Stomach (tissue), 9 donors: ENCODE data around the gene GCN1. TPM values are rescaled to one million over a fixed set of nuclear protein-coding genes. Genes with fewer than 3 reads are reported as not detected.

Source experiments
- DNase-seq, 2 donors: peaks; one replicate each; pipeline versions ENCODE4 v3.0.0 to v3.0.0-alpha.2; 2013 to 2019
- H3K27ac ChIP-seq, 5 donors: fragments of 200-600 bp in 4 of 5; sonication (generic) in 4 of 5; one replicate each; pipeline ENCODE4 v1.5.1; 2013 to 2019; ENCODE audit warnings: mild to moderate bottlenecking in 1 of 5, moderate library complexity in 1 of 5
- H3K27me3 ChIP-seq, 3 donors: fragments of 200-600 bp; sonication (generic); one replicate each; pipeline ENCODE4 v1.5.1; 2017 to 2019; ENCODE audit warnings: mixed run types in 1 of 3
- H3K36me3 ChIP-seq, 4 donors: fragments of 200-600 bp; sonication (generic); 1 replicate in 3 of 4; 2 replicates in 1 of 4; pipeline ENCODE4 v1.5.1; 2016 to 2019
- H3K4me1 ChIP-seq, 4 donors: fragments of 200-600 bp; sonication (generic); one replicate each; pipeline ENCODE4 v1.5.1; 2016 to 2019
- H3K4me3 ChIP-seq, 4 donors: fragments of 200-600 bp; sonication (generic) in 3 of 4; one replicate each; pipeline ENCODE4 v1.5.1; 2016 to 2019; ENCODE audit warnings: mild to moderate bottlenecking in 1 of 4
- H3K9me3 ChIP-seq, 4 donors: fragments of 200-600 bp; sonication (generic); one replicate each; pipeline ENCODE4 v1.5.1; 2016 to 2019
- EP300 ChIP-seq: sonication (generic); formaldehyde crosslinking; IDR thresholded peaks from one replicate; pipeline ENCODE4 v1.6.1; 2017; ENCODE audit warnings: antibody characterized with exemption
- POLR2A ChIP-seq, 4 donors: fragments of 450-650 bp; IDR thresholded peaks; one replicate each; pipeline ENCODE4 v1.6.1; 2016; ENCODE audit warnings: antibody characterized with exemption in 4 of 4, control low read depth in 2 of 4, mild to moderate bottlenecking in 1 of 4, moderate library complexity in 1 of 4
- POLR2AphosphoS5 ChIP-seq, 3 donors: sonication (generic); formaldehyde crosslinking; IDR thresholded peaks; one replicate each; pipeline ENCODE4 v1.6.1; 2016; ENCODE audit warnings: antibody characterized with exemption in 3 of 3
- WGBS, 5 donors: extraction: QIAGEN DNeasy Blood & Tissue Kit in 3 of 5; methylation state at CpG; one replicate each; pipeline versions ENCODE4 v1.1.5 to v1.1.7; 2013 to 2018; 5-methylcytosine and 5-hydroxymethylcytosine counted together
- intact Hi-C: fragments of 100-400 bp; cut with DNase I; formaldehyde crosslinking; loops from one replicate; pipeline ENCODE4 v1.15.1; 2023; ENCODE audit warnings: low total_unique reads
- polyA plus RNA-seq, 3 donors: library from polyadenylated mRNA; stranded (reverse); fragments of 200-250 nt; gene quantifications; one replicate each; pipeline ENCODE4 v1.2.3, GENCODE V29; 2013
- small RNA-seq, 4 donors: library from RNA; depleted of rRNA; stranded (forward); fragments of <200 nt; gene quantifications; one replicate each; pipeline ENCODE3, GENCODE V24; 2016
- total RNA-seq, 5 donors: library from RNA; depleted of rRNA; stranded (reverse); fragments of >200 nt; gene quantifications; one replicate each; pipeline versions ENCODE4 v1.1.0 to v1.2.3, GENCODE V29; 2014 to 2016
- TF ChIP-seq, protein P1 (sequence below), 7 experiments: fragments of 450-650 bp in 4 of 7; fragments of 200-600 bp in 3 of 7; sonication (generic) in 3 of 7; IDR thresholded peaks; one replicate each; pipeline ENCODE4 v1.5.1; 2016 to 2019; ENCODE audit warnings: antibody characterized with exemption in 7 of 7, control low read depth in 2 of 7, mild to moderate bottlenecking in 1 of 7
- donor health status: healthy with polysubstance abuse.
- donor health status: Bipolar disorder and iron deficiency.
- donor health status: healthy.

GCN1 gene
- total and polyA plus RNA-seq, 8 donors: 8.7 to 226 (median 98.1) TPM

DNA sequence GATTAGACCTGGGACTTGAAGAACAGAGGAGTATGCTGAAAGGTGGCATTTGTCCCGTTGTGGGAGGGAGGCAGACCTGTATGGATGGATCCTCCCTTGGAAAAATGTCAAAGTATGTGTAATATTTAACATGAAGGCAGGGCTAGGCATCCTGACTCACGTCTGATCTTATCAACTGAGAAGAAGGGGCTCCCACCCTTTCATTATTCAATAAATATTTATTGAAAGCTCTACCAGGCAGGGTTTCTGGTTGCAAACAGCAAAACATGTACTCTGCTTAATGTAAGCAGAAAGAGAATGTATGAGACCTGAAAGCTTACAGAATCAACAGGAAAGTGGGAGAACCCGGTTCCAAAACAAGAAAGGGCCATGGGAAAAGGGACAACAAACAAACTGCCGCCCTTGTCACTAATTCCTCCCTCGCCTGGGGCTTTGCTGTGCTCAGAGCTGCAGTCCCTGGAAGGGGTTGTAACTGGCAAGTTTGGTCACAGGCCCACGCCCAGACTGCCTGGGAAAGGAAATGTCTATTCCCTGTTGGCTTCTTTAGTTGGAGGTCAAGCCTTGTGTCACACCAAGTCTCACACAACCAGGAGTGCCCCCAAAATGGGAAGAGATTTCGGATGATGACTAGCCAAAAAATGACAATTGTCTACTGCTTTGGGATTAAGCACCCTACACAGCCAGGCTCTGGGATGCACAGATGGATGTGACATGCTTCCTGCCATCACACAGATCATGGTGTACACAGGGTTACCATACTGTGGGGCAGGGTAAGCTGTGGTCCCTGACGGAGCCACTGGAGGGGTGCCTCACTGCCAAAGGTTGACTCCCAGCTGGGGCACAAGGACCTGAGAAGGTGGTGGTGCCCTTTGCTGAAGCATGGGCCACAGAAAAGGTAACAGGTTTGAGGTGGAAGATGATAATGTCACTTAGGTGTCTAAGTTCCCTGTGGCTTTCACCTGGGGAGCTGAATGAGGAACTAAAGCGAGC lies 114.8 kb downstream of the GCN1 start:
- peak in 1 of 2 donors; percentile 51 for DNase-seq
- H3K4me3 ChIP-seq: no peak overlapping the region
- no peaks in the 10 kb centered on the region for H3K27me3 ChIP-seq
- H3K9me3 ChIP-seq: no peaks in the 10 kb centered on the region
- H3K27ac ChIP-seq: peak overlapping the region; percentile 44 to 76 (median 66)
- intact Hi-C loops: no loop called here
- peaks cover 0 to under 1% (median 0%) of the 10 kb centered on the region in 4 donors for H3K36me3 ChIP-seq
- 49 to 60% (median 53%) methylated on average over 9 of the region's 9 CpGs for WGBS, 5 donors
- H3K4me1 ChIP-seq: peaks cover 0 to 12% (median 0%) of the 10 kb centered on the region in 4 donors
- TF ChIP-seq EP300 (no peak), POLR2AphosphoS5 (IDR thresholded peaks at IDR 0.05) (peak in 2 of 3 donors; percentile 17 to 25), POLR2A (IDR thresholded peaks at IDR 0.05) (no peak)
- TF ChIP-seq, protein P1, sequence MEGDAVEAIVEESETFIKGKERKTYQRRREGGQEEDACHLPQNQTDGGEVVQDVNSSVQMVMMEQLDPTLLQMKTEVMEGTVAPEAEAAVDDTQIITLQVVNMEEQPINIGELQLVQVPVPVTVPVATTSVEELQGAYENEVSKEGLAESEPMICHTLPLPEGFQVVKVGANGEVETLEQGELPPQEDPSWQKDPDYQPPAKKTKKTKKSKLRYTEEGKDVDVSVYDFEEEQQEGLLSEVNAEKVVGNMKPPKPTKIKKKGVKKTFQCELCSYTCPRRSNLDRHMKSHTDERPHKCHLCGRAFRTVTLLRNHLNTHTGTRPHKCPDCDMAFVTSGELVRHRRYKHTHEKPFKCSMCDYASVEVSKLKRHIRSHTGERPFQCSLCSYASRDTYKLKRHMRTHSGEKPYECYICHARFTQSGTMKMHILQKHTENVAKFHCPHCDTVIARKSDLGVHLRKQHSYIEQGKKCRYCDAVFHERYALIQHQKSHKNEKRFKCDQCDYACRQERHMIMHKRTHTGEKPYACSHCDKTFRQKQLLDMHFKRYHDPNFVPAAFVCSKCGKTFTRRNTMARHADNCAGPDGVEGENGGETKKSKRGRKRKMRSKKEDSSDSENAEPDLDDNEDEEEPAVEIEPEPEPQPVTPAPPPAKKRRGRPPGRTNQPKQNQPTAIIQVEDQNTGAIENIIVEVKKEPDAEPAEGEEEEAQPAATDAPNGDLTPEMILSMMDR (IDR thresholded peaks at IDR 0.05): no peak

DNA sequence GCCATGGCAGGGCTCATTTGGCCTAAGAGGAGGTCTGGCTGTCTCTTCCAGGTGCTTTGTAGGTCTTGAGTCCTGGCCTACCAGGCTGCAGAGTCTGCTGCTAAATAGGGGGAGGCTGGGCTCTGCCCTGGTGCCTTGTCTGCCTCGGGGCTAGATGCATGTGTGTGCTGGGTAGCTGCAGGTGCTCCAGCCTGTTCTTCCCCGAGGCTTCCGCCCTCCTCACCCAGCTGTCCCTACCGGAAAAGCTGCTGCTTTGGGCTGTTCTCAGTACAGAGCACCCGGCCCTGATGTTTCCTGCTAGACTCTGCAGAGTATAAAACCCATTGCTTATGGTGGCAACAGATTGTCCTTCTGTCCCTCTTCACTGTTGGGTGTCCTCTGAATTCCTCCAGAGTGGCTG lies 115.6 kb downstream of the GCN1 start:
- no peak for DNase-seq
- peaks cover 0 to 12% (median 0%) of the 10 kb centered on the region in 4 donors for H3K4me1 ChIP-seq
- no peaks in the 10 kb centered on the region for H3K9me3 ChIP-seq
- no peaks in the 10 kb centered on the region for H3K27me3 ChIP-seq
- intact Hi-C loops: no loop called here
- H3K27ac ChIP-seq: peak overlapping the region in 4 of 5 donors; percentile 44 to 71 (median 59)
- H3K36me3 ChIP-seq: peaks cover 0 to 4% (median 0%) of the 10 kb centered on the region in 4 donors
- TF ChIP-seq, protein P1 (IDR thresholded peaks at IDR 0.05): no peak
- TF ChIP-seq POLR2A (IDR thresholded peaks at IDR 0.05) (no peak), POLR2AphosphoS5 (IDR thresholded peaks at IDR 0.05) (no peak), EP300 (no peak)
- WGBS, 5 donors: 44 to 67% (median 59%) methylated on average over 5 of the region's 5 CpGs
- no peak overlapping the region for H3K4me3 ChIP-seq

DNA sequence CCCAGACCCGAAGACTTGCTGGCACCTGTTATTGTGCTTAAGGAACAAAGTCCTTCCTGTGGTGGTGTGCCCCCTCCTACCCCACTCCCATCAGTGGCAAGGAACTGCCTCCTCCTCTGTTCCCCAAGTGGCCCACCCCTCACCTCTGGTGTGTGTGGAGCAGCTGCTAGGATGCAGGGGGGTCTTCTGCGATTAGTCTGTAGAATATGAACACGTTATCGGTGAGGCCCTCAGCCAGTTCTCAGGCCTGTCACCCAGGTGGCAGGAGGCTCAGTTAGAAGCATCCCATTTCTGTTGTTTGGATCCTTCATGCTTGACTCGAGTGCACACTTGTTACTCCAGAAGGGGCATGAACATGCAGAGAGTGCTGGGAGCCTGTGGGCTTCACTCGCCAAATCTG lies 117.3 kb downstream of the GCN1 start:
- H3K4me3 ChIP-seq: no peak overlapping the region
- peaks cover 0 to 10% (median 4%) of the 10 kb centered on the region in 4 donors for H3K36me3 ChIP-seq
- intact Hi-C loops: no loop called here
- peaks cover 0 to 12% (median 0%) of the 10 kb centered on the region in 4 donors for H3K4me1 ChIP-seq
- no peaks in the 10 kb centered on the region for H3K9me3 ChIP-seq
- no peak for DNase-seq
- H3K27me3 ChIP-seq: no peaks in the 10 kb centered on the region
- TF ChIP-seq POLR2A (IDR thresholded peaks at IDR 0.05): no peak
- TF ChIP-seq, protein P1 (IDR thresholded peaks at IDR 0.05): no peak
- TF ChIP-seq EP300: no peak
- TF ChIP-seq POLR2AphosphoS5 (IDR thresholded peaks at IDR 0.05): no peak
- WGBS, 5 donors: 90 to 96% (median 91%) methylated on average over 6 of the region's 6 CpGs
- H3K27ac ChIP-seq: no peak overlapping the region

Small RNAs within 50 kb of the gene (small RNA-seq; reads per million reads assigned to genes)
- gene MIR4498: 0 to 0.31 (median 0.07) reads per million in 4 donors

Other genes with a start within 250 kb of the GCN1 start
- 10 to 100 TPM; 18.0 to 68.7 (median 32.6) TPM for gene BICDL1, start 205.5 kb downstream of the GCN1 start, total RNA-seq
- gene BICDL1, start 205.5 kb downstream of the GCN1 start, polyA plus RNA-seq: 10 to 100 TPM in 2 of 3 donors, 1 to 10 TPM in 1; 8.6 to 40.3 (median 16.7) TPM
- 10 to 100 TPM in 2 of 5 donors, 1 to 10 TPM in 3; 8.1 to 20.0 (median 9.9) TPM for gene RAB35, start 78.0 kb downstream of the GCN1 start, total RNA-seq
- 10 to 100 TPM; 14.0 to 35.4 (median 23.9) TPM for gene RAB35, start 78.0 kb downstream of the GCN1 start, polyA plus RNA-seq
- gene RPLP0, start 6.4 kb upstream of the GCN1 start, total RNA-seq: 1,000 to 10,000 TPM; 1,405 to 2,743 (median 1,647) TPM
- gene RPLP0, start 6.4 kb upstream of the GCN1 start, polyA plus RNA-seq: 1,000 to 10,000 TPM; 3,548 to 5,463 (median 4,617) TPM
- gene PXN, start 71.0 kb upstream of the GCN1 start, total RNA-seq: 100 to 1,000 TPM in 1 of 5 donors, 10 to 100 TPM in 4; 39.7 to 129 (median 58.9) TPM
- gene PXN, start 71.0 kb upstream of the GCN1 start, polyA plus RNA-seq: 10 to 100 TPM; 27.2 to 46.7 (median 33.6) TPM
- gene RNU4-2, start 97.2 kb upstream of the GCN1 start, total RNA-seq: under 1 TPM; under 0.01 TPM
- not detected for gene RNU4-2, start 97.2 kb upstream of the GCN1 start, polyA plus RNA-seq
- under 1 TPM in 4 of 5 donors, not detected in 1; under 0.01 TPM for gene RNU4-1, start 98.5 kb upstream of the GCN1 start, total RNA-seq
- gene RNU4-1, start 98.5 kb upstream of the GCN1 start, polyA plus RNA-seq: not detected
- 1 to 10 TPM in 4 of 5 donors, not detected in 1; 2.8 to 6.2 (median 5.3) TPM for gene SIRT4, start 107.6 kb upstream of the GCN1 start, total RNA-seq
- gene SIRT4, start 107.6 kb upstream of the GCN1 start, polyA plus RNA-seq: 1 to 10 TPM in 2 of 3 donors, not detected in 1; 1.3 to 2.2 TPM
- gene PLA2G1B, start 133.1 kb upstream of the GCN1 start, total RNA-seq: not detected
- gene PLA2G1B, start 133.1 kb upstream of the GCN1 start, polyA plus RNA-seq: 10 to 100 TPM in 2 of 3 donors, 1 to 10 TPM in 1; 7.0 to 18.5 (median 10.2) TPM
- gene MSI1, start 174.4 kb upstream of the GCN1 start, total RNA-seq: 1 to 10 TPM in 1 of 5 donors, under 1 TPM in 2, not detected in 2; 0.58 to 7.1 (median 0.92) TPM
- 1 to 10 TPM in 2 of 3 donors, under 1 TPM in 1; 0.95 to 3.1 (median 2.3) TPM for gene MSI1, start 174.4 kb upstream of the GCN1 start, polyA plus RNA-seq
- 1,000 to 10,000 TPM in 1 of 5 donors, 100 to 1,000 TPM in 3, 10 to 100 TPM in 1; 86.4 to 1,200 (median 463) TPM for gene COX6A1, start 243.4 kb upstream of the GCN1 start, total RNA-seq
- gene COX6A1, start 243.4 kb upstream of the GCN1 start, polyA plus RNA-seq: 1,000 to 10,000 TPM in 1 of 3 donors, 100 to 1,000 TPM in 2; 475 to 1,009 (median 901) TPM